Uterine smooth muscle cell (primary cell): ENCODE data around the gene NFATC2. TPM values are rescaled to one million over a fixed set of nuclear protein-coding genes. Genes with fewer than 3 reads are reported as not detected.

ENCODE experiments used
- total RNA-seq: library from RNA; depleted of rRNA; stranded (reverse); fragments of >200 nt; gene quantifications from 2 replicates; pipeline ENCODE4 v1.2.3, GENCODE V29; 2014

The NFATC2 gene
- total RNA-seq: not detected in 2 replicates

GRCh38 chr20:51542571-51543421, at the start of gene NFATC2:
Gene NFATC2, minus strand, starts transcription at chr20:51542719. Its CDS starts 220 bp downstream, at chr20:51542499.

Other genes with a start within 250 kb of the NFATC2 start
- 13.9 and 30.9 TPM in 2 replicates for gene ATP9A, start 225.7 kb upstream of the NFATC2 start, total RNA-seq